Astrocyte (in vitro differentiated cells and primary cell): Measurements from ENCODE around the gene ERCC6L2.

Experiments used
- CTCF ChIP-seq: IDR thresholded peaks from 2 replicates; pipeline ENCODE4 v1.5.1; 2011; ENCODE audit warnings: low read depth, mild to moderate bottlenecking, inconsistent platforms, low read length, moderate library complexity; ENCODE audit not compliant: insufficient read depth
- EZH2 ChIP-seq: IDR thresholded peaks from 2 replicates; pipeline ENCODE4 v1.6.1; 2012; ENCODE audit warnings: mild to moderate bottlenecking, low read length, inconsistent platforms; ENCODE audit not compliant: insufficient read depth

DNA sequence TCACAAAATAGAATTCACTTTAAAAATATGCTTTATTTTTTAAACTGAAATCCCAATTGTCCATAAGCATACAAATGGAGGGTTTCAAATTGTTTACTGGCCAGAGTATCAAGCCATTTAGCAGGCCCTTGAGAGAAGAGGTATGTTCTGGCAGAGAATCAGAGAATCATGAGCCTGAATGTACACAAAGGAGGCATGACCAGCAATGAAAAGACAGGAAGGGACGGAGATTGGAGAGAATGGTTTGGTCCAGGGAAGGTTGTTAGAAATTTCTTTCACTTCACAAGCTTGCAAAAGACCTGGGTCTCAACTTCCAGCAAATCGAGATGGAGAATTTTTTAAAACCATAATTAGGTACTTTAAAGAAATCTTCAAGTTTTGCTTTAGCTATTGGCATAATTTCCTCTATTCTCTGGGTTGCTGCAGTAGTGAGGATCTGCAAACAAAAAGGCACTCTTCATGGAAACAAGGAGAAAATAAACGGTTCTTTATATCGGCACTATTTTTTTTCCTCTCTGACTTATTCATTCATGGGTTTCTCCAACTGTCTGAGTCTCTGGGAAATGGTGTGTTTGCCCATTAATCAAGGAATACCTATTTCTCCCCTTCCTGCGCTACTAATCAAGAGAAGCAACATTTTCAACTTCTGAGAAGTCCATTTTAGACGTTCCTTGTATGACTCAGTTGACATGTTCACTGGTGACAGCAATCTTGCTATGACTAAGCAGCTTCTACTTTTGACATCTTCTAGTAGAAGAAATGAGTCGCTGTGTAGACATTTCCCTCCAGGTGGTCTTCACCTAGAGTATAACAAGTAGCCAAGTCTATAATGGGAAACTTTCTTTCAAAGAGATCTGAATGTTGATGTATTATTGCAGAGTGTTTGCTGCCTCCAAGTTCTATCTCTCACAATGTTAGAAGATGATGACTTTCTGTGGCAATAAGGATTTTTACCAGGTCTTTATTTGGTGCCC is 23.1 kb upstream of the ERCC6L2 start:
- no peak for TF ChIP-seq EZH2
- no peak for TF ChIP-seq CTCF
